Measurements from ENCODE around the gene CASP10.
"Not testable (repeated sequence)": the region's sequence is repeated elsewhere in the genome, so short reads cannot be mapped to it uniquely, and the experiment has no call there.

Gene CASP10, protein sequence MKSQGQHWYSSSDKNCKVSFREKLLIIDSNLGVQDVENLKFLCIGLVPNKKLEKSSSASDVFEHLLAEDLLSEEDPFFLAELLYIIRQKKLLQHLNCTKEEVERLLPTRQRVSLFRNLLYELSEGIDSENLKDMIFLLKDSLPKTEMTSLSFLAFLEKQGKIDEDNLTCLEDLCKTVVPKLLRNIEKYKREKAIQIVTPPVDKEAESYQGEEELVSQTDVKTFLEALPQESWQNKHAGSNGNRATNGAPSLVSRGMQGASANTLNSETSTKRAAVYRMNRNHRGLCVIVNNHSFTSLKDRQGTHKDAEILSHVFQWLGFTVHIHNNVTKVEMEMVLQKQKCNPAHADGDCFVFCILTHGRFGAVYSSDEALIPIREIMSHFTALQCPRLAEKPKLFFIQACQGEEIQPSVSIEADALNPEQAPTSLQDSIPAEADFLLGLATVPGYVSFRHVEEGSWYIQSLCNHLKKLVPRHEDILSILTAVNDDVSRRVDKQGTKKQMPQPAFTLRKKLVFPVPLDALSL

DNA sequence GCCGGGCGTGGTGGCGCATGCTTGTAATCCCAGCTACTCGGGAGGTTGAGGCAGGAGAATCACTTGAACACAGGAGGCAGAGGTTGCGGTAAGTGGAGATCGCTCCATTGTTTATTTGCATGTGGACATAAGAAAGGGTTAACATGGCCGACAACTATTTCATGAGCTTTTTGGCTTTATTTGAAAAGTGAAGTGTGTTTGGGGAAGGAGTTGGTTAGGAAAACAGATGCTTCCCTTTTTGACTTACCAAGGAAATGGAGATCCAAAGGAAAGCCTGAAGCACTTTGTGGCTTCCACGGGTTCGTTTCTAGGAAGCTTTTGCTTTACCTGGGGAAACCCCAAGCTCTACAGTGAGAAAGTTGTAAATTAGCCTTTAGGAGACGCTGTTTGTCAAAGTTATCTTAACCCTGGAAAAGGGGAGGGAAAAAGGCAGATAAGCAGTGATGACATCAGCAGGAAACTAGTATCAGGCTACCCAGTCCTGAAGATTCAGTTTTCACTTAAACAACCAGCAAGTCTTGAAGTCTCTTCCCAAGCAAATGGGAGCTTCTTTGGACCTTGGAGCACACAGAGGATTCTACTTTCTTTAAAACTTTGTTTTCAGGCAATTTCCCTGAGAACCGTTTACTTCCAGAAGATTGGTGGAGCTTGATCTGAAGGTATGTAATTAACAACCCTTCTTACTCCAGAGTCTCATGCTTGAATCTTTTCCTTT, at the start of gene CASP10:
Gene CASP10 (plus strand): TSS at position 492 of the 715 bp plus-strand sequence. CDS start 2,637 bp downstream, outside the sequence.
- DNase-seq (ENCODE audit: low spot score): peak; percentile 22

DNA sequence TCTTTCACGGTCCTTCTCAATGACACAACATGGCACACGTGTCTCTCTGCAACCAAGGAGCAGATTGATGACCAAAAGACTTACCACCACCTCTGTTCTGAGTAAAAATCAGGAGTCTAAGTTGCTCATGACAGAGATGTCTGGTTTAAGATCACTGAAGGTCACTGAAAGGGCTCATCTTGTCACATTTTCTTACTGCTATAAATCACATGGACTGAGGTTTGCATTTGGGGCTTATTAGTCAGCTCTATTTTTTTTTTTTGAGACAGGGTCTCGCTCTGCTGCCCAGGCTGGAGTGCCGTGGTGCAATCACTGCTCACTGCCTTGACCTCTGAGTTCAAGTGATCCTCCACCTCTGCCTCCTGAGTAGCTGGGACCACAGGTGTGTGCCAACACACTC, 47.6 kb upstream of the CASP10 start:
- no peak for DNase-seq (ENCODE audit: low spot score)

DNA sequence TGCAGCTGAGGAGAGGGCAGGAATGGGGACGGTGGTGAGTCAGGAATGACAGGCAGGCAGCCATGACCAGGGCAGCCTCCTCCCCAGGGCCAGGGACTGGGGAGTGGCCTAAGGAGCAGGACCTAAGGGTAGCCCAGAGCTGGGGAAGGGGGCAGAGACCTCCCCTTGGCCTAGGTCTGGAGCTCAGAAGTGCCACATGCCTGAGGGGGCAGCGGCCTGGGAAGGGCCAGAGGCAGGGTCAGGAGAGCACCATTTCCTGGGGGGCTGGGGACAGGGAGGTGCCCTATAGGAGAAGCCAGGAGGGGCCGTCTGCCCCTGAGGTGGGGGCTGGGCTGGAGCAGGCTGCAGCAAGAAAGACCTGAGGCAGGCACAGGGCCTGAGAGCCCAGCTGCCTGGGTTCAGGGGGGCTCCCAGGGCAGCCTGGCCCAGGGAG, 46.0 kb upstream of the CASP10 start:
- no peak for DNase-seq (ENCODE audit: low spot score)

DNA sequence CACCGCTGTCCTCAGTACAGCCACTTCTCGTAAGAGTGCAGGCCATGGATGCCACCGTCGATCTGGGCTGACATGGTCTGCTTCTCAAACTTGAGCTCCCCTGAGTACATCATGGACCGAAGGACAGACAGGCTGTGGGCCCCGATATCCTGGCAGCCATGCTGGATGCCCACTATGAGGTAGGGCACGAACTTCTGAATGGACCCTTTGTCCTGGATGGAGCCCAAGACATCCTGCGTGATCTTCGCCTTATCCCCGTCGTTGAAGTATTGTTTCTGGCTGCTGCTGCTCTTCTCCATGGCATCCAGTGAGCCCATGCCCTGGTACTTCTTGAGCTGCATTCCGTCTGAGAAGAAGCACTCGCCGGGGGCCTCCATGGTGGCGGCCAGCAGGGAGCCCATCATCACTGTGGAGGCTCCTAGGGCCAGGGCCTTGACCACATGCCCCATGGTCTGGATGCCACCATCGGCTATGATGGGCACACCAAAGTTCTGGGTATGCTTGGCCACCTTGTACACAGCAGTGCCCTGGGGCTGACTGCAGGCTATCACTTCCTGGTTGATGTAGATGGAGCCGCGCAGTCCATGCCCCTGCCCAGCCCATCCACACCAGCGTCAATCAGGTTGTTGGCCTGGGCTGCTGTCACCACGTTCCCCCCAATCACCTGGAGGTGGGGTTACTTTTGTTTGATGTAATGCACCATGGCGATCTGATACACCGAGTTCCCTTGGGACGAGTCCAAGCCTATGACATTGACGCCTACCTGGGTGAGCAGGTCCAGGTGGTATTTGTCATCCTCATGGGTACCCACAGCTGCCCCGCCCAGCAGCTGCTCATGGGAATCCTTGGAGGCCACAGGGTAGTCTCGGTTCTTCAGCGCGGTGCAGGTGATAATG, 45.2 kb upstream of the CASP10 start:
- no peak for DNase-seq (ENCODE audit: low spot score)

DNA sequence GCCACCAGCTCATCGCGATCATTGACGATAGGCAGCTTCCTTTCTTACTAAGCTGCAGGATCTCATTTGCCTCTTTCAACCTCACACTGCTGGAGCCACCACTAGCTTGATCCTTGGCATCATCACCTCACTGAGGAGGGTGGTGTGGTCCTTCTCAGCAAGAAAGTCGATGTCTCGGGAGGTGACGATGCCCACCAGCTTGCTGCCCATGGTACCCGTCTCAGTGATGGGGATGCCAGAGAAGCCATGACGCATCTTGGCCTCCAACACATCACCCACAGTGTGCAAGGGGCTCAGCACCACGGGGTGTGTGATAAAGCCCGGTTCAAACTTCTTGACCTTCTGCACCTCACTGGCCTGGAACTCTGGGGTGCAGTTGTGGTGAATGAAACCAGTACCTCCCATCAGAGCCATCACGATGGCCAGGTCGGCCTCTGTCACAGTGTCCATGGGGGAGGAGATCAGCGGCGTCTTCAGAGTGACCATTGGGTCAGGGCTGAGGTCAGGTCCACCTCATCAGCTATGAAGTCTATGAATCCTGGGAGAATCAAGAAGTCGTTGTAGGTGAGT, 44.5 kb upstream of the CASP10 start:
- DNase-seq (ENCODE audit: low spot score): no peak

DNA sequence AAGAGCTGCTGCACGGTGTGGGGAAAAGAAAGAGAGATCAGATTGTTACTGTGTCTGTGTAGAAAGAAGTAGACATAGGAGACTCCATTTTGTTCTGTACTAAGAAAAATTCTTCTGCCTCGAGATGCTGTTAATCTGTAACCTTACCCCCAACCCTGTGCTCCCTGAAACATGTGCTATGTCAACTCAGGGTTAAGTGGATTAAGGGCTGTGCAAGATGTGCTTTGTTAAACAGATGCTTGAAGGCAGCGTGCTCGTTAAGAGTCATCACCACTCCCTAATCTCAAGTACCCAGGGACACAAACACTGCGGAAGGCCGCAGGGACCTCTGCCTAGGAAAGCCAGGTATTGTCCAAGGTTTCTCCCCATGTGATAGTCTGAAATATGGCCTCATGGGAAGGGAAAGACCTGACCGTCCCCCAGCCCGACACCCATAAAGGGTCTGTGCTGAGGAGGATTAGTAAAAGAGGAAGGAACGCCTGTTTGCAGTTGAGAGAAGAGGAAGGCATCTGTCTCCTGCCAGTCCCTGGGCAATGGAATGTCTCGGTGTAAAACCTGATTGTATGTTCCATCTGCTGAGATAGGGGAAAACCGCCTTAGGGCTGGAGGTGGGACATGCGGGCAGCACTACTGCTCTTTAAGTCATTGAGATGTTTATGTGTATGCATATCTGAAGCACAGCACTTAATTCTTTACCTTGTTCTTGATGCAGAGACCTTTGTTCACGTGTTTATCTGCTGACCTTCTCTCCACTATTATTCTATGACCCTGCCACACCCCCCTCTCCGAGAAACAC, 43.8 kb upstream of the CASP10 start:
- DNase-seq (ENCODE audit: low spot score): not testable (repeated sequence)

DNA sequence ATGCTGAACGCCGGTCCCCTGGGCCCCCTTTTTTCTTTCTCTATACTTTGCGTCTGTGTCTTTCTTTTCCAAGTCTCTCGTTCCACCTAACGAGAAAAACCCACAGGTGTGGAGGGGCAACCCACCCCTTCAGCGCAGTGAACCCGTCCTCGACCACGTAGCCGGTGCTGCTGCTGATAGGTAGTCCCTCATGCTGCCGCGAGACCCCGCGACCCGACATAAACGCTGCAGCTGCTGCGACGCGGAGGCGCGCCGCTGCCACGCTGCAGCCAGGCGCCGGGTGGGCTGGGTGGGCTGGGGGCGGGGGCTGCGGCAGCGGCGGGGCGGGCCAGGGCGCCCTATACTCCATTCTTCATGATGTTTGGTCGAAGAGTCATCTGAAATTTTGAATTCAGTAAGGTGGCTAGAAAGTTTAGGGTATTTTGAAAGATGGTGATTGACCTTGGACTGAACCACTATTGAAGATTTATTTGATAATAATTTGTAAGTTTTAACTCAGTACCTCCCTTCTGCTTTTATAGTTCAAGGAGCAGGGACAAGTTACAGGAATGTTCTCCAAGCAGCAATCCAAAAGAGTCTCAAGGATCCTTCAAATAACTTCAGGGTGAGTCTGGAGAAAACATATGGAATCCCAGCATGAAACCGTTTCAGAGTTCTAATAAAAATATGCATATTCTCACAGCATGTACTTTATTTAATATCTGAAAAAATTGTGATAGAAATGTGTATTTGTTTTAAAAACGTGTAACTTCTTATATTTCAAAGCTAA, 42.9 kb upstream of the CASP10 start:
- DNase-seq (ENCODE audit: low spot score): no peak

DNA sequence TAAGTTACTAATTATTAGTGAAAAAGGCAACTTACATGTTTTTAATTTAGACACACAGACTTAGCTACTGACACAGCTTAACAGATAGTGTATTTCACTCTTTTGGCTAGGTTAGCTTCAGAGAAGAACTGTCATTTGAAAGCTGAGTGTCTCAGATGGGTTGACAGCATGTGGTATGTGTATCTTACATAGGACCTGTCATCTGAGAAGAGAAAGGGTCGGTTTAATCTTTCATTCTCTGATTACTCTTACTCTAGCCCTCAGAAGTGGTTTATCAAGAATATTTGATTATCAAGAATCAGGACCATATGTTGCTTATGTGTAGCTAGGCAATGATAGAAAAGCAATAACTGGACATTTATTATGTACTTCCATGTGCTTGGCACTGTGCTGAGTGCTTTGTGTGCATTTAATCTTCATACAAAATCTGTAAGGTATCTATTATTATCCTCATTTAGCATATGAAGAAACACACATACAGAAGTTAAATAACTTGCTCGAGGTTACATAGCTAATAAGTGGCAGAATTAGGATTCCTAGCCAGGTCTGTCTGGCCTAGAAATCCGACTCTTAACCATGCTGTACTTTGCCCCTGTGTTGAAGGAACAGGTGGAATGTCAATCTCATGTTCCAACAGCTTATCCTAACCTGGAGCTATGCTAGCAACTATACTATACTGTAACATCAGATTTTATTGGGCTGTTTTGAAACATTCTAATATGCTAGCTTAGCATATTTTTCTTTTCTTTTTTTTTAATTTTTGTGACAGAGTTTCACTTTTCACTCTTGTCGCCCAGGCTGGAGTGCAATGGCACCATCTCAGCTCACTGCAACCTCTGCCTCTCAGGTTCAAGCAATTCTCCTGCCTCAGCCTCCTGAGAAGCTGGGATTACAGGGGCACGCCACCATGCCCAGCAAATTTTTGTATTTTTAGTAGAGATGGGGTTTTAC, 38.6 kb upstream of the CASP10 start:
- no peak for DNase-seq (ENCODE audit: low spot score)

DNA sequence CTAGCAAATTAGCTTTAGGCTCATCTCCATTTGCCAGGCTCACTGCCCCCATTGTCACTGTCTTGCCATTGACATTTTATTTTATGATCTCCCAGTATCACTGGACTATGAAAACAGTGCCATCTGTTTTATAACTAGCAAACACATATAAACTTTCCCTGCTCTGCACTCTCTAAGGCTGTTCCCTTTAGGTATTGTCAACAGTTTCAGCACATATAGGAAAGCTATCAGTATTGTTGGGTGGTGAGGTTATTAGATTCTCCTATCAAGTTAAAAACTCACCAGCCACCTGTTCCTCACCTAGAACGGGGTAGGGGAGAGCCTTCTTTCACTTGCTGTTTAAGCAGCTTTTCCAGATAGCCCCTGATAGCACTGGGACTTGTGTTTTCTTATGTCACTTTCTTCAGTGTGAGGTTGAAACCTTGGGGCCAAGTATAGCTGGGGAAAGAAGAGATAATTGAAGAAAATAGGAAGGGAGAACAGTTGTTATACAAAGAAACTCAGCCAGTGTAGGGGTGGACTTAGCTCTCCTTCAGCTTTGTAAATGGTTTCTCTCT, 34.4 kb upstream of the CASP10 start:
- no peak for DNase-seq (ENCODE audit: low spot score)

DNA sequence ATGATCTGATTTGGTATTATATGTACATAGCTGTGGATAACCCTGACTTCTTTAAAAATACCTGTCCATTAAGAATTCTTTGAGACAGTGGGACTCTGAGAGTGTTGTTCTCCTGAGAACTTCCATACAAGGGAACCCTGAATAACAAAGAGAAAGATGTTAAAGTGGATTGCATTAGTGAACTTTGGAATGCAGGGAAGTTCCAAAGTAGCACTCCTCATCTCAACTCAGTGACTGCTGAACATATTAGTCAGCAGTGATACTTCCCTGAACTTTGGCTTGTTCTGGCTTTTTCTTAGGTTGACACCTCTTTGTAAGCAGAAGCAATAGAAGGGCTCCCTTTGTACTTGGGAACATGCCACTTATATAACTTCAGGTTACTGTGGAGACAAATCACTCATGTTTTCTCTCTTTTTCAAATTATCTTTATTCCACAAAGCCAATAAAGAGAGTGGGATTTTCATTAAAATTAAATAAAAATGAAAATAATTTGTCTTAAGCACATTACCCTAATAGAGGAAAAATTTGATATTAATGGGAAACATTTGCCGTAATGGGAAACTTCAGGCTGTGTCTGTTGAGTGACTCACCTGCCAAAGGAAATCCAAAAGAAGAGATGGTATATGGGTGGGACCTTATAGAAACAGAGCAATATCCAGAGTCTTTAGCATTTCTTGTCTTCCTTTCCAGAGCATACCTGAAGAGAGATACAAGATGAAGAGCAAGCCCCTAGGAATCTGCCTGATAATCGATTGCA, 33.7 kb upstream of the CASP10 start:
- DNase-seq (ENCODE audit: low spot score): no peak

DNA sequence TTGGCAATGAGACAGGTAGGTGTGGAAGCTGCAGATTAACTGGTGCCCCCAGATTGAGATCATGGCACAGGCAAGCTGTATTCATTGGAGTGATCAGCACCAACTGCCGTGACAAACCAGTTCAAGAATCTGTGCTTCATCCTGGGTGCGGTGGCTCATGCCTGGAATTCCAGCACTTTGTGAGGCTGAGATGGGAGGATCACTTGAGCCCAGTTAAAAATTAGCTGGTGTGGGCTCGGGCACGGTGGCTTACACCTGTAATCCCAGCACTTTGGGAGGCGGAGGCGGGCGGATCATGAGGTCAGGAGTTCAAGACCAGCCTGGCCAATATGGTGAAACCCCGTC, 33.1 kb upstream of the CASP10 start:
- not testable (repeated sequence) for DNase-seq (ENCODE audit: low spot score)

DNA sequence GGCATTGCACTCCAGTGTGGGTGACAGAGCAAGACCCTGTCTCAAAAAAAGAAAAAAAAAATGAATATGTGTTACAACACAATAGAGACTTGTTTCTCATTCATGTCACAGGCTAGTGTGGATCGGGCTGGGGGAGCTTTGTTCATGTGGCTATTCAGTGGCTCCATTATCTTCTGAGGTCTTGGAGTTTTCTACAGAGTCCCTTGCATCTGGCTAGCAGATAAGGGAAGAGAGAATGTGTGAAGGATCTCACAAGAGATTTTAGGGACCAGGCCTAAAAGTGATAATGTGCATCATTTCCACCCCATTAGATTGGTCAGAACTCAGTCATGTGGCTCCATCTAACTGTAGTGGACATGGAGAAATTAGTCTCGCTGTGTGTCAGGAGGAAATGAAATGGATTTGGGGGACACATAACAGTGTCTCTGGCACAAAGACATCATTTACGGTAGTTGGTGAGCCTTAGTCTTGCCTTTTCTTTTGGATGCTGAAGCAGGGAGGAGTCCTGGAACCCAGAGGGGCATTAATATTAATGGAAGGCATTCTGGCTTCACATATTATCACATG, 32.4 kb upstream of the CASP10 start:
- DNase-seq (ENCODE audit: low spot score): no peak

DNA sequence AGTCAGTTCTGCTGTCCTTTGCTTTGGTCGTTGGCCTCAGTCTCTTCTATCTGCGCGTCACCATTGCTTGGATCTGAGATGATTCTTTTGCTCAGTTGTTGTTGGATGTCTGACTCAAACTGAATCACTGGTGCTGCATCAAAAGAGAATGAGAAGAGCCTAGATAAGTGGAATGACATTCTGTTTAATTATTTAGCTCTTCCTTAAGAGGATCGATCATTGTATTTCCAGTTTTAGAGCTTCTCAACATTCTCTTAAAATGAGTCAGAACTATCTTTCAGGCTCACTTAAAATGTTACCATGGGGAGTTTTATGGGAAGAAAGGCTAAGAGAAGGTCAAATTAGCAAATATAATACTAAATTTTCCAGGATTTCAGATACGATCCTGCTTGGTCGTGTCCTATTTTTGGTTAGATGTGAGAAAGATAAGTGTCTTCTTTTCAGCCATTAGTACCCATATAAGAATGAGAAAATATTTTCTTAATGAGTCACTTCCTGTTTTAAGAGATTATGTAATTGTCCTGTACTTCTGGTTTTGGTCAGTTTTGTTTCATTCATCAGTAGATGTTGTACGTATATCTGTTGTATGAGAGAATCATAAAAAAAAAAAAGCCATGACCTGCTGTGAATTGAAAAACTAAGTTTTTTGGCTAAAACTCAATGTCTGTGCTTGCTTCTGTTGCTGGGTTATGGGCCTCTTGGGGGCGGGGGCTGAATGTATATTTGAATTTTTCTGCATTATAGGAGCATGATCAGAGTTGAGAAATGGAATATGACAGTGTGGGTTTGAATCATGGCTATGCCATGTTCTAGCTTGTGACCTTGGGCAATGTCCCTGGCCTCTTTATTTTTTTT, 31.6 kb upstream of the CASP10 start:
- DNase-seq (ENCODE audit: low spot score): no peak

DNA sequence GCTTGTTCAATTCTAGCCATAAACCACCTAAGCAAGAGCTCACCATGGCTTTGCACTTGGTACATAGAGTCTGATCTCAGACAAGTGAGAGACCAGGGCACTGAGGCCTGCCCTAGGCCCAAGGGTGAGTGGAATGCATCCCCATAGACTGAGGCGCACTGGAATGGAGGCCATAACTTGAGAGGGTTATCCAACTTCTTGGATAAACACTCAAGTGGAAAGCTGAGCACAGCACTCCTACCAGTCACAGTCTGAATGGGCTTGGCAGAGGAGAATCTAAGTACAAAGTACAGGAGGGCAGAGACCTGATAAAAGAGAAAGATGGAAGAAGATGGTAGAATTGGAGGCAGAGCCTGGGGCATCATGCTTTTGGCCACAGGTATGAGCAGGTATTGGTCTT, 30.4 kb upstream of the CASP10 start:
- no peak for DNase-seq (ENCODE audit: low spot score)

DNA sequence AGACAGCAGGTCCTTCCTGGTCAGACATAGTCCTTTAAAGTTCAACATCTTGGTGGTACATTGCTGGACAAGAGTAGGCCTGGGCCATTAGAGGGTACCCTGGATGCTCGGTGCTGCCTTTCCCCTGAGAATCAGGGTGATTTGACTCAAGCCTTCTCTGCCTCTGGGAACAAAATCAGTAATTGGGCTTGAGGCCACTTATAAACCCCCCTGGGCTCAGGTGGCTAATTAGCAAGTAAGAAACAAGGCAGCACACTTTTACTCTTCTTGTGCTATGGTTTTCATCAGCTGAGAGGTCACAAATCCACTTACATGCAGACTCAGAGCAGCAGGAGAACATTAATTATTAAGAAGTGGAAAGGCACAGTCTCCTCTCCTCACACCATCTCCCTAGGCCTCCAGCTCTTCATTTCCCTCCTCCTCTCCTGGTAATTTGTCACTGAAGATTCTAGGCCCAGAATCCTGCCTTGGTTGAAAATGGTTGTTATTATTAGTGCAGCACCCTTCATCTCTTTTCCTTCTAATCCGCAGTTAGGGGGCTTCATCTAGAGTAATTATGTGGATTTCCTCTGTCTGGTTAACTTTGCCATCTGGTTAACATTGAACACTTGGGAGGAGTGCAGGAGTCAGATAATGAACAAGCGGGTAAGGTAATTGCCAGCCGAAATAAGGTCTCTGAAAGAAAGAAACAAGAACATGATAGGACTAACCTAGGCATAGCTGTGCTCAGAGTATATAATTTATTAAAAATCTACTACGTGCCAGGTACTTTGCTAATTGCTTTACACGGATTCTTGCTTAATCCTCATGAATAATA, 29.7 kb upstream of the CASP10 start:
- no peak for DNase-seq (ENCODE audit: low spot score)

Data from globus pallidus (tissue), 1 donor.